GM23248 (cell line): ENCODE data around the gene RALB. TPM values are rescaled to one million over a fixed set of nuclear protein-coding genes. Genes with fewer than 3 reads are reported as not detected.
A peak's percentile ranks its signal among the peaks of the same experiment; 100 is the strongest.

Experiments
- DNase-seq: peaks from one replicate; pipeline ENCODE4 v3.0.0-alpha.2; 2015
- H2AFZ ChIP-seq: fragments of 200-600 bp; sonication (generic); 2 replicates; pipeline ENCODE4 v1.6.1; 2016; ENCODE audit warnings: antibody characterized with exemption
- H3F3A ChIP-seq: fragments of 200-600 bp; sonication (generic); 2 replicates; pipeline ENCODE4 v1.6.1; 2016; ENCODE audit warnings: mild to moderate bottlenecking, antibody characterized with exemption, mixed run types; ENCODE audit not compliant: insufficient read depth
- H3K27ac ChIP-seq: fragments of 200-600 bp; sonication (generic); 2 replicates; pipeline ENCODE4 v1.5.1; 2016; ENCODE audit warnings: mild to moderate bottlenecking
- H3K27me3 ChIP-seq: fragments of 200-600 bp; sonication (generic); replicated peaks from 2 replicates; pipeline ENCODE4 v1.6.1; 2016; ENCODE audit warnings: mild to moderate bottlenecking; ENCODE audit not compliant: insufficient read depth
- H3K36me3 ChIP-seq: fragments of 200-600 bp; sonication (generic); 2 replicates; pipeline ENCODE4 v1.6.1; 2016; ENCODE audit warnings: low read depth, mild to moderate bottlenecking
- H3K4me1 ChIP-seq: fragments of 200-600 bp; sonication (generic); 2 replicates; pipeline ENCODE4 v1.6.1; 2016; ENCODE audit warnings: mild to moderate bottlenecking; ENCODE audit not compliant: insufficient read depth
- H3K4me2 ChIP-seq: fragments of 200-600 bp; sonication (generic); one replicate; pipeline ENCODE4 v1.6.1; 2016; ENCODE audit warnings: mild to moderate bottlenecking; ENCODE audit not compliant: unreplicated experiment
- H3K4me3 ChIP-seq: fragments of 200-600 bp; sonication (generic); 2 replicates; pipeline ENCODE4 v1.5.1; 2016; ENCODE audit warnings: mild to moderate bottlenecking
- H3K79me2 ChIP-seq: fragments of 200-600 bp; sonication (generic); 2 replicates; pipeline ENCODE4 v1.6.1; 2016; ENCODE audit warnings: mild to moderate bottlenecking; ENCODE audit not compliant: insufficient read depth
- H3K9ac ChIP-seq: fragments of 200-600 bp; sonication (generic); 2 replicates; pipeline ENCODE4 v1.6.1; 2016; ENCODE audit warnings: mild to moderate bottlenecking
- H3K9me2 ChIP-seq: fragments of 200-600 bp; sonication (generic); 2 replicates; pipeline ENCODE4 v1.6.1; 2016; ENCODE audit warnings: mixed run types, mild to moderate bottlenecking, moderate library complexity; ENCODE audit not compliant: insufficient read depth
- H3K9me3 ChIP-seq: fragments of 200-600 bp; sonication (generic); one replicate; pipeline ENCODE4 v1.6.1; 2017; ENCODE audit warnings: low read depth
- H4K20me1 ChIP-seq: fragments of 200-600 bp; sonication (generic); 2 replicates; pipeline ENCODE4 v1.6.0; 2016; ENCODE audit not compliant: insufficient read depth
- EZH2 ChIP-seq: fragments of 200-600 bp; sonication (generic); IDR thresholded peaks from 2 replicates; pipeline ENCODE4 v1.6.1; 2018; ENCODE audit warnings: antibody characterized with exemption, mild to moderate bottlenecking; ENCODE audit not compliant: insufficient read depth, poor library complexity, severe bottlenecking
- EZH2phosphoT487 ChIP-seq: fragments of 200-600 bp; sonication (generic); IDR thresholded peaks from 2 replicates; pipeline ENCODE4 v1.6.1; 2018; ENCODE audit warnings: antibody characterized with exemption, moderate library complexity, mild to moderate bottlenecking, low read depth; ENCODE audit not compliant: insufficient read depth
- WGBS, 2 experiments: methylation state at CpG; one replicate each; pipeline ENCODE4 v1.1.6; 2015 to 2017; ENCODE audit warnings: low lambda C conversion rate in 2 of 2, low coverage in 1 of 2; ENCODE audit errors: missing lambda C conversion rate in 2 of 2; 5-methylcytosine and 5-hydroxymethylcytosine counted together
- in situ Hi-C: fragments of 300-500 bp; cut with MboI; formaldehyde crosslinking; loops from 2 replicates; pipeline ENCODE4 v1.15.0; 2020
- polyA plus RNA-seq: library from polyadenylated mRNA; unstranded; fragments of >200 nt; fragmentation: Nextera tagmentation; extraction: Ambion mirVana; gene quantifications from 2 replicates; pipeline ENCODE4 v1.2.1, GENCODE V29; 2016
- total RNA-seq: library from RNA; depleted of rRNA; stranded (reverse); fragments of >200 nt; shearing (Covaris generic); gene quantifications from 2 replicates; pipeline ENCODE4 v1.2.3, GENCODE V29; 2014; rRNA removed

The RALB gene, protein sequence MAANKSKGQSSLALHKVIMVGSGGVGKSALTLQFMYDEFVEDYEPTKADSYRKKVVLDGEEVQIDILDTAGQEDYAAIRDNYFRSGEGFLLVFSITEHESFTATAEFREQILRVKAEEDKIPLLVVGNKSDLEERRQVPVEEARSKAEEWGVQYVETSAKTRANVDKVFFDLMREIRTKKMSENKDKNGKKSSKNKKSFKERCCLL
- total RNA-seq = 65.7 and 78.5 TPM in 2 replicates
- polyA plus RNA-seq = 105 and 109 TPM in 2 replicates

DNA sequence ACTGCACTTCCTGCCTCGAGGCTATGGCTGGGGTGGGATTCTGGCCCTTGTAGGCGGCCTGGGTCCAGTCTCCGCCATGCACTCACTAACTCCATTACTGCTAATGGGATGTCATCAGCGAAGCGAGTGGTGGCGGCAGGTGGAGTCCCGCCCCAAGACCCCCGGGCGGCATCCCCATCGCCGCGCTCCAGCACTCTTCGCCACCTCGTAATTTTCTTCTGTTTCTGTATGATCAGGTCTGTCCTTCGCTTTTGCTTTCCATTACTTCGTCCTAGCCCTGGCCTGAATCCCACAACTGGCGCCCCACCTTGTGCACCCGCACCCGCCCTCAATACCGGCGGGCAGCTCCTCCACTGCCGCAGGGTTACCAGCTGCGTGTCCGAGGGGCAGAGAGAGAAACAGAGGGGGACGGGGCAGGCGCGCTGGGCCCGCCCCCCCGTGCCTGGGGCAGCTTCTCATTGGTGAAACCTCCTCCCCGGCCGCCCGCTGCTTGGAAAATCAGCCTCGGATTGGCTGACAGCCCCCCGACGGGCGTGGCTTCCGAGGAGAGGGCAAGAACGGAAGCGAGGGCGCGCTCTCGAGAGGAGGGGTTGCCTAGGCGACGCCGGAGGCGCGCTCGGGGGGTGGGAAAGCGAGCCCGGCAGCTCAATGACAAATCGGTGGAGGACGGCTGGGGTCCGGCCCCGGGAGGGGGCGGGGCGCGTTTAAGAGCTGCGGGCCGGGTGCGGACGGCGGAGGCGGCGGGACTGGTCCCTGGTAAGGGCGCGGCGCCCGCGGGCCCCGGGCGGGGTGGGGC, at the start of gene RALB:
RALB (plus strand) TSS at position 628 of the 796 bp plus-strand sequence. CDS start 25,813 bp downstream, outside the sequence.
- peaks cover 43% of the 10 kb centered on the region for H3K79me2 ChIP-seq
- DNase-seq = peak; percentile 100
- H3K4me1 ChIP-seq = peaks cover 18% of the 10 kb centered on the region
- peak within 1 kb of the TSS; percentile 92 for H3K4me2 ChIP-seq
- no peaks in the 10 kb centered on the region for H3F3A ChIP-seq
- no peak for TF ChIP-seq EZH2
- no peak for TF ChIP-seq EZH2phosphoT487
- H3K4me3 ChIP-seq = peak within 1 kb of the TSS; percentile 82
- in situ Hi-C loops = no loop called here
- H3K36me3 ChIP-seq = no peaks in the 10 kb centered on the region
- H4K20me1 ChIP-seq = peaks cover 9% of the 10 kb centered on the region; the same call in 1 of the 2 replicates
- H3K27ac ChIP-seq = peak within 1 kb of the TSS; percentile 57
- peak within 1 kb of the TSS; percentile 94 for H2AFZ ChIP-seq
- no peaks in the 10 kb centered on the region for H3K27me3 ChIP-seq
- peak within 1 kb of the TSS; percentile 79 for H3K9ac ChIP-seq
- H3K9me3 ChIP-seq = no peaks in the 10 kb centered on the region
- 1 to 2% methylated on average over 47 to 69 of the region's 71 CpGs for WGBS, 2 experiments
- H3K9me2 ChIP-seq = no peaks in the 10 kb centered on the region

GRCh38 chr2:120203251-120204021, 49.2 kb upstream of the RALB start:
- no peak for DNase-seq
- Histone ChIP-seq H3F3A (no peaks in the 10 kb centered on the region), H4K20me1 (no peaks in the 10 kb centered on the region), H3K9me3 (no peaks in the 10 kb centered on the region), H3K4me3 (no peak overlapping the region), H3K4me1 (no peaks in the 10 kb centered on the region), H2AFZ (no peak overlapping the region), H3K79me2 (no peaks in the 10 kb centered on the region), H3K9me2 (no peaks in the 10 kb centered on the region), H3K4me2 (no peak overlapping the region), H3K27me3 (no peaks in the 10 kb centered on the region), H3K9ac (no peak overlapping the region), H3K36me3 (no peaks in the 10 kb centered on the region), H3K27ac (no peak overlapping the region)
- no peak for TF ChIP-seq EZH2
- no peak for TF ChIP-seq EZH2phosphoT487
- 60% methylated on average over 9 to 10 of the region's 10 CpGs for WGBS, 2 experiments
- in situ Hi-C loops = no loop called here

DNA sequence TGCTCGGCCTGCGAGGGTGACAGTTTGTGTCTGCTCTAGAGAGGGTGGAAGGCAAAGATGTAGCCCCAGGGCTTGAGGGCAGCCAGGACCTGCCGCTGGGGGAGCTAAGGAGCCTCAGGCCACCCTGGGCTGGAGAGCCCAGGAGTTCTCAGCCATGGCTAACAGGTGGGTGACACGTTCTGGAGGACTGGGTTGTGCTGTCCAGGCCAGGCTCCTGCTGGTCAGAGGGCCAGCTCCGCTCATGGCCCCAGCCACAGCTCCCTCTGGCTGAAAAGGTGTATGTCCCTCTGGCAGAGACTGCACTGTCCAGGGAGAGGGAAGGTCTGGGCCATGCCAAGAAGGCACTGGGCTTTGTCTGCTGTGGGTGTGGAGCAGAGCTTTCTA, 48.6 kb upstream of the RALB start:
- no peaks in the 10 kb centered on the region for H3K4me1 ChIP-seq
- WGBS, 2 experiments = 87 to 89% methylated on average over 5 of the region's 5 CpGs
- H2AFZ ChIP-seq = no peak overlapping the region
- no peaks in the 10 kb centered on the region for H3K9me2 ChIP-seq
- in situ Hi-C loops = no loop called here
- H3K4me2 ChIP-seq = no peak overlapping the region
- no peaks in the 10 kb centered on the region for H3F3A ChIP-seq
- TF ChIP-seq EZH2phosphoT487 (no peak), EZH2 (no peak)
- DNase-seq = no peak
- H3K4me3 ChIP-seq = no peak overlapping the region
- H3K79me2 ChIP-seq = no peaks in the 10 kb centered on the region
- no peaks in the 10 kb centered on the region for H3K27me3 ChIP-seq
- no peaks in the 10 kb centered on the region for H3K36me3 ChIP-seq
- no peaks in the 10 kb centered on the region for H4K20me1 ChIP-seq
- H3K9ac ChIP-seq = no peak overlapping the region
- no peaks in the 10 kb centered on the region for H3K9me3 ChIP-seq
- H3K27ac ChIP-seq = no peak overlapping the region

DNA sequence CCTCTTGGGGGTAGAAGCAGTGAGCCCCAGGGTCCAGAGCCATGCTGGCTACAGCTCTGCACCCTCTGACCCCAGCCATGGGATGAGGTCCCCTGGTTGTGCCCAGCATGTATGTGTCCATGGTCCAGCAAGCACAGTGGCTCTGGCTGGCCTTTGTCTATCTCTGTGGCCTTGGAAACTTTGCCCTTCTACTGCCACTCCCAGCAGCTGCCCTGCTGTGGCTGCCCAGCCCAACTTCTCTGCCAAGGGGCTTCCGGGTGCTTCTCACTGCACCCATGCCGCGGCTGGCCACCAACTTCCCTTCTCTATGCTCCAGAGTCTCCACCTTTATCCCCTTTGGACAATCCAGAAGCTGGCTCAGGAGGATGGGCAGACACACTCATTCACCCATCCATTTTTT, 48.2 kb upstream of the RALB start:
- in situ Hi-C loops = no loop called here
- H3K4me1 ChIP-seq = no peaks in the 10 kb centered on the region
- WGBS, 2 experiments = 92 to 97% methylated on average over 3 of the region's 3 CpGs
- H3F3A ChIP-seq = no peaks in the 10 kb centered on the region
- no peak overlapping the region for H3K4me2 ChIP-seq
- no peaks in the 10 kb centered on the region for H3K27me3 ChIP-seq
- H3K9ac ChIP-seq = no peak overlapping the region
- H4K20me1 ChIP-seq = no peaks in the 10 kb centered on the region
- no peak for DNase-seq
- no peak for TF ChIP-seq EZH2phosphoT487
- TF ChIP-seq EZH2 = no peak
- no peak overlapping the region for H3K27ac ChIP-seq
- no peaks in the 10 kb centered on the region for H3K36me3 ChIP-seq
- H3K4me3 ChIP-seq = no peak overlapping the region
- H3K9me3 ChIP-seq = no peaks in the 10 kb centered on the region
- H2AFZ ChIP-seq = no peak overlapping the region
- H3K9me2 ChIP-seq = no peaks in the 10 kb centered on the region
- no peaks in the 10 kb centered on the region for H3K79me2 ChIP-seq
